Endothelial cell of hepatic sinusoid (primary cell): ENCODE measurements around the gene TACC2.
"Not testable (repeated sequence)": the region's sequence is repeated elsewhere in the genome, so short reads cannot be mapped to it uniquely, and the experiment has no call there.

Source experiments
- in situ Hi-C: cut with HindIII; loops from 2 replicates; pipeline ENCODE4 v1.10.0; 2017; ENCODE audit warnings: low sequenced_read_pairs

The TACC2 gene

GRCh38 chr10:122023257-122023656 is 34.3 kb downstream of the TACC2 start:
- in situ Hi-C loops = not testable (repeated sequence)

DNA sequence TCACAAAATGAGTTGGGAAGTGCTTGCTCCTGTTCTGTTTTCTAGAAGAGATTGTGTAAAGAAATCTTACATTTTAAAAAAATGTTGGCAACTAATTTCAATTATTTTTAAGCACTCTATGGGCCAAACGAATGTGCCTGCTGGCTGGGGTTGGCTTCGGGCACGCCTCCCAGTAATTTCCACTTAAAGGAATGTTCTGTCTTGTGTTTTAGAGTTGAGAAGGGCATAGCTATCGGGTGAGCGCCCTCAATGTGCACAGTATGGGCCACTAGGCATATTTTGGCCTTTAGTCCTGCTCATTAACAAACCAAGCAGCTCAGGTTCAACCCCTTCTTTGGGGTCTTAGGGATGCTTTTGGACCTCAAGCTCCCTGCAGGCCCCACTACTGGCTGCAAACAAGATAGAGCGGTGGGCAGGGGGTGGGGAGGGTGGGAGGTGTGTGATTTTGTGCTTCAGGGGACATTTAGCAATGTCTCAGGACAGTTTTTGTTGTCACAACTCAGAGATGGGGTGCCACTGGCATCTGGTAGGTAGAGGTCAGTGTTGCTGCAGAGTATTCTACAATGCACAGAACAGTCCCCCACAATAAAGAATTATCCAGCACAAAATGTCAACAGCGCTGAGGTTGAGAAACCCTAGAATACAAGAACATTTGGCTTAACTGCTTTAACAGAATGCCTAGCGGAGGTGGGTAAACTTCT is 40.7 kb downstream of the TACC2 start:
- in situ Hi-C loops = no loop called here

DNA sequence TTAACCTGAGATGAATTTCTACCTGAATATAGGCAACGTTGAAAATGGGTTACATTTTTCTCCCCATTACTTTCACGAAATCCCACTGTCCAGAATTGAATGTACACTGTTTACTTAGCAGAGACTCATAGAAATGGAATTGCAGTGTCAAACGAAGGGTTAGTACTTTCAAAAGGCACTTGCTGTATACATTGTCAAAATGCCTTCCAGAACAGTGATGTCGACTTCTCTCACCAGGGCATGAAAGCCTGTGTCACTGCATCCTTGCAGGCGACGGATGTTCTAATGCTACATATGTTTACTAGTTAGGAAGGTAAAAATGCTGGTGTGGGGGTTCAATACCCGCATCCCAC is 41.2 kb downstream of the TACC2 start:
- in situ Hi-C loops = no loop called here

DNA sequence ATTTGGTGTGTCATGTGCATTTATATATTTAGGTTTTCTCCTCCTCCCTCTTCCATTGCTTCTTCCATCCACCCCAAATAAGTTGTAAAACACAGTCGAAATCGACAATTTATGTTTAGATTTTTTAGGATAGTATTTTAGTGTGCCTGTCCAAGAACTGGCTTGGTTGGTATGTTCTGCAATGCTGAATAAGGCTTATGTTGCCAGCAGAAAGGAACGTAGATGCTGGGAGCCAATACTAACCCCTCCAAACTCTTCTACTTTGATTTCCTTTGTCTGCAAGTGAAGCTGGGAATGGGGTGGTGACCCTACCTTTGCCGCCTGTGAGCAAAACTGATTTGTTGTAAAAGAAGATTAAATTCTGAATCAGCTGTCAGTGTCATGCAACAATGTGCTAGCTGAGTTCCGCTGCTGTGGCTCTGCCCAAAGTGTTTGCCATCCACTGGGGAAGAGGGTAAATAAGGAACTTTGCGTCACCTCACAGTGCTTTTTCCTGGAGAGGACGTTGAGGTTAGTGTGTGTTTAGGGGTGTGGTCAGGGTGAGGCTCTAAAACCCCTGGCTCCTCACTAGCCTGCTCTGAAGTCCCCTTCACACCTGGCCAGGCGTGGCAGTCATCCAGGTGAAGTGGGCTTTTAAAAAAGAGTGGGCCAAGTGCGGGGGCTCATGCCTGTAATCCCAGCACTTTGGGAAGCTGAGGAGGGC is 44.4 kb downstream of the TACC2 start:
- in situ Hi-C loops = no loop called here

DNA sequence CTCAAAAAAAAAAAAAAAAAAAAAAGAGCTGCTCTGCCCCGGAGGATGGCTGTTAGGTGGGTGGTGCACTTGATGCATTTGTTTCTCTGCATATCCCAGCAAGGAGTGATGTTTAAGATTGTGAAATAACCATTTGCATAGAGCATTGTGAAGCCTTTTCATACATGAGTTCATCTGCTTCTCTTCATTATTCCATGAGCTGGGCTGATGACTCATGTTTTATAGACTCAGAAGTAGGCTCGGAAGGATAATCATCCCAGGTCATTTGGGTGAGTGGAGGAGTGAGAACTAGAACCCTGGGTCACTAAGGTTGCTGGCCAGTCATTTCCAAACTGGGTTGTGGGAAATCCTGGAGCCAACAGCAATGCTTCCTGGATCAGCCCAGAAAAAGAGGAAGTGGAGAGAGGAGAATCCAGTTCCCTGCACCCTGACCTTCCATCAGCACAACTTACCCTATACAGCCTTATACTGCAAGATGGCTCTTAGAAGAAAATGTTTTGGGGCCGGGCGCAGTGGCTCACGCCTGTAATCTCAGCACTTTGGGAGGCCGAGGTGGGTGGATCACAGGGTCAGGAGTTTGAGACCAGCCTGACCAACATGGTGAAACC is 45.3 kb downstream of the TACC2 start:
- in situ Hi-C loops = no loop called here

DNA sequence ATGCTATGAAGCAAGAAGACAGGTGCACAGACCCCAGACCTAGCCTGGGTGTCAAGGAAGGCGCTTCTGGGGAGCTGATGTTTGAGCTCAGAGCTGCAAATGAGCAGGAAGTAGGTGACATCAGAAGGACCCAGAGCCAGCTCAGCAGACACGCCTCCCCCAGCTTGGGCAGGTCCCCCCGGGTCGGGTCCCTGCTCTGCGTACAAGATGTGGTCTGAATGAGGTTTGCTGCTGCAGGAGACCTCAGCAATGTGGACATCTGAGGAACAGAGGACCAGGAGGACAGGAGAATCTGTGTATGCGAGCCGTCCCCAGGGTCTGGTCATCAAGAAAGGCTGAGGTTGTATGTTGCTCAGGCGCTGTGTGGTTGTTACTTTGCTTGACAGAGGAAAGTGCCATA is 51.8 kb downstream of the TACC2 start:
- in situ Hi-C loops = no loop called here

DNA sequence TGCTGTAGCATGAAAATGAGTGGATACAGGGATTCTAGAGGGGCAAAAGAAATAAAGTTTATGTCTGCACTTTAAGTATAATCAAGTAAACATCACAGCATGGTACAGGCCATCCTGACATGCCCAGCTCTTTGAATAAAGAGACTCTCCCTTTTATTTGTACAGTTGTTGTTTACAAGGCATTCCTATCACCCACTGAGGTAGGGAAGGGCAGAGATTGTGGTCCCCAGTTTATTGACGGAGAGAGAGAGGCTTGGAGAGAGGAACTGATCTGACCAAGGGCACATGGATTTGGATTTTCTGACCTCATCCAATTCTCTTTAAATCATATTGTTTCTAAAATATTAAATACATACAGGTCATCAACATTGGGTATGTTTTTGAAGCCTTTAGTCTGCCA is 53.9 kb downstream of the TACC2 start:
- in situ Hi-C loops = no loop called here

DNA sequence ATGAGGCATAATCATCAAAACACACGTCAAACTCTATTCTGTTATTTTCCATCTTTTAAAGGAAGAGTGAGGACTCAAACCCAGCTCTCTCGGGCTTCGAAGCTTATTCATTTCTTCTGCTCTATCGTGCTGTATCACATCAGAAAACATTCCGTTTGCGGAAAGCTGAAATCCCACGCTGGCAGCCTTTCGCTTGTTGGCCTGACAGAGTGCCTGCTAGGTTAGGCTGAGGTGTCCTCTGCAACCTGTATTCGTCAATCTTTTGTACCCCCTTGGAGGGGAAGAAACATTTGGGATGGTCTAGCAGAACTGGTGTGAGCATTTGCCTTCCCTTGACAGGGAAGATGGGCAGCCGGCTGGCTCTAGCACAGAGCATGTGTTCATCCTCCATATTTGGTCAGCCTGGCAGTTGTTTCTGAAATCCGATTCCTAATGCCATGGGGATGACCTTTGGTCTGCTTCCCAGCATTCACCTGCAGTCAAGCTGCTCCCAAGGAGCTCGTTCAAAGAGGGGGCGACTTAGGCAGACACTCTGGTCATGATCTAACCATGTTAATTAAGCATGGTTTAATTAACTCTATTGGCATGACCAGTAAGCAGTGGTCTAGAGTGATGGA is 55.2 kb downstream of the TACC2 start:
- in situ Hi-C loops = no loop called here

- in situ Hi-C loops = no loop called here
These were observed 55.8 kb downstream of the TACC2 start for GRCh38 chr10:122044713-122045112.

DNA sequence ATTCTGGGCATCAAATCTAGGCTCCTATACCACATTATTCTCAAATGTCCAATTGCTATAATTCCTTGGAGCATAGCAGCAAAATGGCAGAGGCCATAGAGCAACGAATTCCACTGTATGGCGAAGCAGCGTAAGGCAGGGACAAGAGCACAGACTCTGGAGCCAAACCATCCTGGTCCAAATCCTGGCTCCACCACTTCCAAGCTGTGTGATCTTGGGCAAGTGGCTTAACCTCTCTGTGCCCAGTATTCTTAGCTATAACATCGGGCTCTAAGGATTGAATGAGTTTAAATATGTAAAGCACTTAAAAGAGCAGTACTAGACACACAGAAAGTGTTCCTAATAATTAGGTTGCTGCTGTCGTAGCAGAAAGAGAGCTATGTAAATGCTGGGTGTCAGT is 56.2 kb downstream of the TACC2 start:
- in situ Hi-C loops = no loop called here

DNA sequence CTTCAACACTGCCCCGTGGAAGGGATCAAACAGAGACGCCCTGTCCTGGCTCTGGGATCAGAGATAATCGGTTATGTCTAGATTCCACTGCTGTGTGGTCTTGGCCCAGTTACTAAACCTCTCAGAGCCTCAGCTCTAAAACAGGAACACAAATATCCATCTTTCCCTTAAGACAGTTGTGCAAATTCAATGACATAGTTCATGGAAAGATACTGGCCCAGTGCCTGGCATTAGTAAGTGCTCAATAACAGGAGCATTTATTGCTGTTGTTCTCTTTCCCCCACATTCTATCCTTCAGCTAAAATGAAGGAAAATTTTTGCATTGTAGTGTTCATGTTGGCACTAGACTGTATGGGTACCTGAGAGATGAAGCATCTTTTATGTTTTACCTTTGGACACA is 58.6 kb downstream of the TACC2 start:
- in situ Hi-C loops = no loop called here

- in situ Hi-C loops = no loop called here
These were observed 60.1 kb downstream of the TACC2 start for GRCh38 chr10:122049076-122049475.

GRCh38 chr10:122050311-122050710 is 61.3 kb downstream of the TACC2 start:
- in situ Hi-C loops = loop anchor here (10.0 kb wide), 1 partner anchor 104 kb away; no protein-coding TSS in a partner anchor

GRCh38 chr10:122050811-122051210 is 61.8 kb downstream of the TACC2 start:
- in situ Hi-C loops = loop anchor here (10.0 kb wide), 1 partner anchor 104 kb away; no protein-coding TSS in a partner anchor

- in situ Hi-C loops = loop anchor here (10.0 kb wide), 1 partner anchor 103 kb away; no protein-coding TSS in a partner anchor
These were observed 62.8 kb downstream of the TACC2 start for GRCh38 chr10:122051609-122052385.

DNA sequence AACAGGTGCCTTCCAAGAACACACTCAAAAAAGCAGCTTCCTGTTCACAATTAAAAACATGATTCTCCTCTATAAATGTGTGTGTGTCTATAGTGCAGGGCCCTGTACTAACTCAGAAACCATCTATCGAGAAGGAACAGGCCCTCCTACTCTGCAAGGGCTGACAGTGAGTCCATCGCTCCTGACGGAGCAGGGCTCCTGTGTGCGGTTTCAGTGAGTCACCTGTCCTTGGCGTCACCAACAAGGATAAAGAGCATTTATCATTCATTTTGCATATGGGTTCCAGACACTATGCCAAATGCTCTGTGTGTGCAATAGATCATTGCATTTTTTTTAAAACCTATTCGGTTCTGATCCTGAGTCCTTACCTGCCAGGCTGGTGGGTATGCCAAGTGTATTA is 63.7 kb downstream of the TACC2 start:
- in situ Hi-C loops = loop anchor here (10.0 kb wide), 1 partner anchor 102 kb away; no protein-coding TSS in a partner anchor

- in situ Hi-C loops = loop anchor here (10.0 kb wide), 1 partner anchor 101 kb away; no protein-coding TSS in a partner anchor
These were observed 64.4 kb downstream of the TACC2 start for GRCh38 chr10:122053314-122053713.

DNA sequence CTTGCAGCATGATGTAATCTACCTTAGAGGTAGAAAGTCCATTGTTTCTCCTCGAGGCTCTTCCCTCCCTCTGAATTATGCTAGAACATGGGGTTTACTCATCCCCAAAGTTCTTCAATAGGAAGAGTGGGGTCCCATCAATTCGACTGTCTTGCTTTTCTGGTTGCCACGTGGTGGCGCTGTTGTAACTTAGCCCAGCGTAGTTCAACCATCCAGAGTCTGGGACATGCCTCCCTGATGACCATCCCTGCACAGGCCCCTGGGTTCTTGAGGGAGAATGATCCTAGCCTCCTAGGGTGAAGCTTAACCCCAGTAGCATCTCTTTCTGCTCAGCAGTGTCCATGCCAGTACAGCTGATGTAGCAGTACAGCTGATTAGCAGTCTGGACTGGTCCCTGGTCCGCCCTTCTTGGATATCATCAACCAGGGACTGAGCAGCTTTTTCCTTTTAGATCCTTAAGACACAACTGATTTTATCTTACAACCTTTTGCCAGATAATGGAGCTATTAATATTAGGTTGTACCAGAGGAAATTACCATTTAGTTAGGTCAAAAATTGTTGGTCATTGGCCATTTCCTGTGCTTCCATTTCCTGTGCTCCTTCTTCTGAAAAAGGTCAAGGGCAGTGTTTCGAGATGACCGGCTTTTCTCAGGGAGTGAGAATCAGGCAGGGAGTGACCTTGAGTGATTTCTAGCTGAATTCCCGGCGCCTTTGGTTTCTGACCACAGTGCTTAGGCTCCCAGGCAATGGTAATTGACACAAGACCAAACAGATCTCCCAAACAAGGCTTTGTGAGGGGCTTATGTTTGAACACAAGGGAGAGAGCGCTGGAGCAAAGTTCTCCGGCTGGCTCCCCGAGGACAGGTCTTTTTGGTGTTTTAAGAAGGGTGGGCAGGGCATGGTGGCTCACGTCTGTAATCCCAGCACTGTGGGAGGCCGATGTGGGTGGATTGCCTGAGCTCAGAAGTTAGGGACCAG is 65.4 kb downstream of the TACC2 start:
- in situ Hi-C loops = loop anchor here (10.0 kb wide), 1 partner anchor 100 kb away; no protein-coding TSS in a partner anchor

GRCh38 chr10:122055252-122055651 is 66.3 kb downstream of the TACC2 start:
- in situ Hi-C loops = loop anchor here (10.0 kb wide), 1 partner anchor 100 kb away; no protein-coding TSS in a partner anchor
